GM19023 (cell line): ENCODE data around the gene TMEM51.

Experiments used
- ATAC-seq: cut with Tn5 transposase; IDR thresholded peaks from one replicate; pipeline ENCODE4 v1.9.1; 2021; ENCODE audit warnings: mild to moderate bottlenecking, moderate library complexity; ENCODE audit not compliant: unreplicated experiment

TMEM51 gene

GRCh38 chr1:15238789-15239188, 85.2 kb downstream of the TMEM51 start:
- ATAC-seq: no peak

DNA sequence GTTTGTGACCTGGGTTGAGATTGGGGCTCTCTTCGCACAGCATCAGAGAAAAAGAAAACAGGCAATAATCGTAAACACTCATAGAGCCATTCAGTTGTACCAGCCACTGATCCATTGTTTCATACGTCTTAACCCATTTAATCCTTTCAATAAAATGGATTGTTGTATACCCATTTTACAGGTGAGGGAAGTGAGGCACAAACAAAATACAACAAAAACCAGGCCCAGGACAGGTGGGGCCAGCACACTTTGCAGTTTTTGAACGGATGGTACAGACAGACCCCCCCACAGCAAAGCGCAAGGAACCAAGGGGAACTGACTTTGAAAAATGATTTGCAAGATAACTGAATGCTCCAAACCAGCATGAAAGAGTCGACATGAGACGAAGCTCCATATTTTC, 89.2 kb downstream of the TMEM51 start:
- no peak for ATAC-seq

DNA sequence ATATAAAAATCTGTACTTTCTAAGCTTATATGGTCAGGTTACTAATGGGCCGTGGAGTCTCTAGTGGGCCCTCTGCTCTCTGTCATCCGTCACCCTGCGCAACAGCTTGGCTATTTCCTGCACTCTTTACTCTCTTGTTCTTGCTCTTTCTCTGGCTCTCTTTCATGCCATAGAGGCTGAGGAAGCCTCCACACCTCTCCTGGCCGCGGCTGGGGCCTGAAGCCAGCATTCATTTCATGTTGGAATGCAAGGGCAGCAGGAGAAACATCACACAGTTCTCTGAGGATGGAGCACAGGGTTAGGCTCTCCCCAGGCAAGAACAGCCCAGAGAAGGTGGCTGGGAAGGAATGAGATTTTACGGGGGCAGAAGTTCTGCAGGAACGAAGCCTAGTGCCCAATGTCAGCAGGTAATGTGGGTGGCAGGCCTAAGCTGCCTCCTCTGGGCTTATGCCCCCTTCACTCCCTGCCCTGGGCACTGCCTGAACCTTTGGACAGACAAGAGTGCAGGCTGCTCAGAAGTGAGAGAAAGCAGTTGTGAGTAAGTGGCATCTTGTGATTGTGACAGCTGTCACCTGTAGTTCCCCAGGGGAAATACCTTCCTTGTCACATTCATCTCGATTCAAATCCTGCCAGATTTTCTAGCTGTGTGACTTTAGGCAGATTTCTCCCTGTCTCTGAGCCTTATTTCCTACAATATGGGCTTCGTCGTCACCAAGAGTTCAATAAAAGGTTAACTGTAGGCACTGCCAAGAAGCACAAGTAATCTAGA, 89.9 kb downstream of the TMEM51 start:
- no peak for ATAC-seq

GRCh38 chr1:15244813-15245212, 91.3 kb downstream of the TMEM51 start:
- no peak for ATAC-seq

- no peak for ATAC-seq
Observed at GRCh38 chr1:15245593-15246360, 92.2 kb downstream of the TMEM51 start.

DNA sequence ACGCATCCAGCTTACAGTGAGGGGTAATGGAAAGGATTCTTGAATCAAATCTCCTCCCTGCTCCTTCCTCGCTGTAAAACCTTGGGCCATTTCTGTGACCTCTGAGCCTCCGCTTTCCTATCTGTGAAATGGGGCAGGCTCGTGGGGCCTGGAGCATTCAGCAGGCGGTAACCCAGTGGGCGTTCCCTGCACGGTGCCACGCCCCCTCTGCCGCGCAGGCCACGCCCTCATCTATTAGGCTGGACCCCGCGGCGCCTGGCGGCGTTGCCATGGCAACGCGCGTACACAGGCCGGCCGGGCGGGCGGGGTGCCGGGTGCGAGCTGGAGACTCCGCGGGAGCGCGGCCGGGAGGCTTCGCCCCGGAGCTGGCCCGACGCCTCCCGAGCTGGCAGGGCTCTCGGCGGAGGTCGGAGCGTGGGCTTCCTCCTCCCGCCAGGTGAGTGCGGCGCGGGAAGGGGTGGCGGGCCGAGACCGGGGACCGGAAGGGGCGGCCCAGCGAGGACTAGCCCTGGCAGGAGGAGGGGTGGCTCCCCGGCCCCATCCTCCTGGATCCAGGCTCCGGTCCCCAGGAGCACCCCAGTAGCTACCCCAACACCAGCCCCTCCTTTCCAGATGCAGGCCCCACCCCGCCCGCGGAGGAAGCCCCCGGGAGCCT, 93.5 kb downstream of the TMEM51 start, which contains the start of gene FHAD1:
FHAD1 (plus strand) TSS at position 264 of the 655 bp plus-strand sequence. CDS start 4,562 bp downstream, outside the sequence.
- no peak for ATAC-seq

DNA sequence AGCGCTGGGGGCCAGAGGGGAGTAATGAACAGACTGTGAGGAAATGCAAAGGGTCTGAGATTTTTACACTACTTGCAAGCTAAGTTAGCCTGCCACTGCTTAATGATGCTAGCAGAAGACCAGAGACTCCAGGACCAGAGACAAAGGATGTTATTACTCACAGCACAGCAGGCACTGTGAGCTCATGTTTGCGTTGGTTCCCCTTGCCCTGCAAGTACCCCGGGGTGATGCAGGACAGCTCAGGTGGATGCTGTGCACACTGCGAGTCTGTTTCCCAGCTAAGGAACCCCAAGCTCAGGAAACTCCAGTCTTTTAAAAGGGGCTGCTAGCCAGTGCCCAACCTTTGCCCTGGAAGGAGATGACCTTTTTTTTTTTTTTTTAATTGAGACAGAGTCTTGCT, 94.7 kb downstream of the TMEM51 start:
- ATAC-seq: no peak

- ATAC-seq: no peak
Observed at GRCh38 chr1:15249081-15249480, 95.5 kb downstream of the TMEM51 start.

DNA sequence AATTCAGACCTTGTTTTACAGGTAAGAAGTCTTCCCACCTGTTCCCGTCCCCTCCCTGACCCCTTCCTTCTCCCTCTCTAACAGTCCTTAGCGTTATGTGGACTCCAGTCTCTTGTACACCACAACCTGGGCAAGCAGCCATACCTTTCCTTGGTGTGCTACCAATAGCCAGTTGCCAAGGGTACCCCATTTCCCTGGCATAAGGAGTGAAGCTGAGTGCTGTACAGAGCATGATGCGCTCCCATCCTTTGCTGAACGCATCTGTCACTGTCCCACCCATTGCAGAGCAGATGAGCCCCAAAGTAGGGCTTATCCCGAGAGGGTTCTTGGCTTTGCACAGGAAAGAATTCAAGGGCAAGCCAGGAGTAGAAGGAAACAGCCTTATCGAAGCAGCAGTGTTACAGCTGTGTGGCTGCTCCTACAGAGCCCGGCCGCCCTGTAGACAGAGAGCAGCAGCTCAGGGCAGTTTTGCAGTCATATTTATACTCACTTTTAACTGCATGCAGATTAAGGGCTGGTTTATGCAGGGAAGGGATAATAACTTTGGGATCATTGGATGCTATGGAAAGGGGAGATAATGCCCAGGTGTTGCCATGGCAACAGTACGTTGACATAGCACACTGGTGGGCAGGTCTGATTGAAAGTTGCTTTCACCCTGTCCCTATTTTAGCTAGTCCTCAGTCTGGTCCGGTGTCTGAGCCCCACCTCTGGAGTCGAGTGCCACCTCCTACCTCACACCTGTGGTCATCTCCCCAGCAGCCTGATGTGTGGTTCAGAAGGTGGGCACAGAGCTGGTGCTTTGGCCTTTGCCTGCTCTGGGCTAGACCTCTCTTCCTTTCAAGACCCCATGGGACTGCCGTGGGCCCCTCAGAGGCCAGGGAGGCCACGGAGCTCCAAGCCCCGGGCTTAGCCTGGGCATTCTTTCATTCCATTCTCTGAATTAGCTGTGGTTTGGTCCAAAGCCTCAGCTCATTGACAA, 98.6 kb downstream of the TMEM51 start:
- ATAC-seq: no peak

- no peak for ATAC-seq
Observed at GRCh38 chr1:15254559-15254958, 101.0 kb downstream of the TMEM51 start.

DNA sequence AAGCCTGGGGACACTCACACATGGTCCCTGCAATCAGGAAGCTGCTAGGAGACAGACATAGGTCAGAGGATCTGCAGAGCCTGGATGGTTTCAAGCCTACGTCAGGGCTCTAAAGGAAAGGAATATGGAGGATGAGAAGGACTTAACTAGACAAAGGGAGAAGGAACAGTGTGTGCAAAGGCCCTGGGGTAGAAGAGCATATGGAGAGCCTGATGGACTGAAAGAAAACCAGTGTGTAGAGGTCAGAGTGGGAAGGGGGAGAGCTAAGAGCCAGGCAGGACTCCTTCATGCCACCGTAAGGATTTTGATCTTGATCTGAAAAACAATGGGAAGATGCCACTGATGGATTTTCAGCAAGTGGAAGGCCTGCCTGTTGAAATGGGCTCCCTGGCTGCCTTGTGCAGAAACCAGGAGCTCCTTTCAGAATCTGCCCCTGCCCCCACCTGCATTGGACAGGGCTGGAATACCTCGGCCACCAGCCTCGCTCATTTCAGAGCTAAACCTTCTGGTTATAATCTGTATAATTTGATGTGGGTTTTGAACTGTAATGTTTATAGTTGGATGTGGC, 102.1 kb downstream of the TMEM51 start:
- ATAC-seq: no peak

- no peak for ATAC-seq
Observed at GRCh38 chr1:15256584-15256983, 103.0 kb downstream of the TMEM51 start.

GRCh38 chr1:15257309-15257708, 103.8 kb downstream of the TMEM51 start:
- ATAC-seq: no peak

- ATAC-seq: no peak
Observed at GRCh38 chr1:15258833-15259621, 105.5 kb downstream of the TMEM51 start.

DNA sequence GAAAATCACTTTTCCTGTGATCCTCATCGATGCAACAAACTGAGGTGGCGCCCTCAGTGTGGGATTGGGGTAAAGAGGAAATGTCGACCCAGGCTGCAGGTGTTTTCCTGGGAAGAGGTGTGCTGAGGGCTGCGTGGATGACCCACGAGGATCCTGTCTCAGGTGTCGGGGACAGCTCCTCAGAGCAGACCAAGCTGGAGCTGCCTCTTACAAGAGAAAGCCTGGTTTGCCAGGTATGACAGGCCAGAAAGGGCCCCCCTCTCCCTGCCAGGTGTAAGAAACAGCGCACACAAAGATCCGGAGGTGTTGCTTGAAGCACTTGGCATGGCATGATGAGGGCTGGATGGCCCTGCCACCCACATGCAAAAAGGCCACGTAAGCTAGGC, 106.1 kb downstream of the TMEM51 start:
- no peak for ATAC-seq

DNA sequence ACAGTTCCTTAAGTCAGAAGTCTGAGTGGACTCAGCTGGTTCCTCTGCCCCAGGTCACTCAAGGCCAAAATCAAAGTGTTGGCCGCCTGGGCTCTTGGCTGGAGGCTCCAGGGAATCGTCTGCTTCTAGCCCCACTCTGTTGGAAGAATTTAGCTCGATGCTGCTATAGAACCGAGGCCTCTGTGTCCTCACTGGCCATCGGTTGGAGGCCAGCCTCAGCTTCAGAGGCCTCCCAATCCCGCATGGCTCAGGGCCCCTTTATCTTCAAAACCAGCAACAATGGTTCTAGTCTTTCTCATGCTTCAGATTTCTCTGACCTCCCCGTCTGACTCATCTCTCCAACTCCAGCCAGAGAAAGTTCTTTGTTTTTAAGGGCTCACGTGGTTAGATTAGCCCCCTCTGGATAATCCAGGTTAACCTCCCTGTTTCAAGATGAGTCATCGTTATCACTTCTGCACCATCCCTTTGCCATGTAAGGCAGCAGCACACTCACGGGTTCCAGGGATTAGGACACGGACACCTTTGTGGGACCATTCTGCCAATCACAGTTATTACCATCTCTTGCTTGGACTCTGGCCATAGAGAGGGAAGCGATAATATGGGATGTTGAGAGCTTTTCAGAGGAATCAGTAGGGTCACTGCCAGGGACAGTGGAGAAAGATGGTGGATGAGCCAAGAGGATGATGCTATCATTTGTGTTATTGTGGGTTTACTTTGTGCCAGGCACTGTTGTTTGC, 107.0 kb downstream of the TMEM51 start:
- no peak for ATAC-seq

DNA sequence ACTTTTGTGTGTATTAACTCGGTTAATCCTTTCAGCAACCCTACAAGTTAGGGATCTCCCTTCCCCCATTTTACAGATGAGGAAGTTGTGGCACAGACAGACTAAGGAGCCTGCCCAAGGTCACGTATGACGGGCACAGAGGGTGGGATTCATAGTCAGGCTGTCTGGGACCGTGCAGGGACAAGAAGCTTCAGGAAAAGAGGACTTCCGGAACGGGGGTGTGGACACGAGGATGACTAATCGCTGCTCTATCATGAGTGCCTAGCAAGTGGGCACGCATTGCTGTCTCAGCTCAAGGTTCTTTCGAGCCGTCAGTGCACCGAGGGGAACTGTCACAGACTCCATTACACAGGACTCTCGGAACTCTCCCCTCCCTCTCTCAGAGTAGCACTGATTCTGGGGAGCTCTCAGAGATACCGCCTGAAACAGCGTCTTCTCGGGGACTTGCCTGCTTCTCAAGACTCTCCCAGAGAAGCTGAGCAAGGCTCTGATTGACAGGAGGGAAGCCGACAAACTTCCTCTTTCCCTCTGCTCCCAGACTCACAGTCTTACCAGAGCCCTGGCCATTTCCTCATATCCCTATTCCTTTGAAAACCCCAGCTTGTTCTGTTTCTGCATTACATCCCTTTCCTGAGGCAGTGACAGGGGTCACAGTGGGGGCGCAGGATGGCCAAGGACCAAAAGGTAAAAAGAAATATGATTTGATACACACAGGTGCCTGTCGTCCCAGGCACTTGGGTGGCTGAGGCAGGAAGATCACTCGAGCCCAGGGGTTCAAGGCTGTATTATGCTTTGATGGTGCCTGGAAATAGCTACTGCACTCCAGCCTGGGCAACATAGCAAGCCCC, 107.8 kb downstream of the TMEM51 start:
- no peak for ATAC-seq

DNA sequence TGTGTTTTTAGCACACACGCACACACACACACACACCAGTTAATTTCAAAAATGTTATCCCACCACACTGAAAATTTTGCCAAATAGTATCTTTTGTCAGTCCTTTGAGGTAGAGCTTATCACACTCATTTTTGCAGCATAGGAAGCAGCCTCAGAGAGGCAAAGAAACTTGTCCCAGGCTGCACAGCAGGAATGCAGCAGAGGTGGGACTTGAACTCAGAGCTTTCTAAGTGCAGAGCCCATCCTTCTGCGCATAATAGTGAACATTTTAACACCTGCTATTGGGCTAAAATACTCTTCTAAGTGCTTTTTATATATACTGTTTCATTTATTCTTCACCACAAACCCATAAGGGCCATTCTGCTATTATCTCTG, 108.4 kb downstream of the TMEM51 start:
- no peak for ATAC-seq
